ENCODE results near the gene TEF.

DNA sequence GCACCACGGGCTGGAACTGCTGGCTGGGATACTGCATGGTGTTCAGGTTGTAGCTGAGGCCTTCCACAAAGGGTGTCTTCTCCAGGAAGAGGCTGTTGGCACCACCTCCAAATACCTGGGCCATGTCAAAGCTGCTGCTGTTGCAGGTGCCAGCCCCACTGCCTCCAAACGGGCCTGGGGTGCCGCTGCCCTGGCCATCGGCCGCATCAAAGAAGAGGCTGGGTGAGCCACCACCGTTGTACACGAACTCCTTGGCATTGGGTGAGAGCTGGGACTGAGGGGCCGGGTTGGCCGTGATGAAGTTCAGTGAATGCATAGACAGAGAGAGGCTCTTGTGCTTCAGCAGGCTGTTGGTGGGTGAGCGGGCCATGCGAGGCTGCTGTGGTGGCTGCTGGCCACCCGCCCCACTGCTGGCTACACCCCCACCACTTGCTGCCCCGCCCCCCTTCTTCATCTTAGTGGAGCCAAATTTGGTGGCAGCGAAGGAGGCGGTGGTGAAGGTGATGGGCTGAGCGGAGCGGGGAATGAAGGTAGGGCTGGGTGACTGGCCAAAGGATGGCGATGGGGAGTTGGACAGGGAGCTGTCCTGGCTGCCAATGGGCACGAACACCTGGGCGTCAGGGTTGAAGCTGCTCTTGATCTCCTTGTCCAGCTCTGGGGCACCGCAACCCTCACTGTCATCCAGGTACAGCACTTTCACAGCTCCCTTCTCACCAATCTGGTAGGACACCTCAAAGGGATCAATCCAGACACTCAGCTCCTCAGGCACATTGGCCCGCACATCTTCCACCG lies 54.8 kb downstream of the TEF start:
- no peak for TF ChIP-seq EZH2 (IDR thresholded peaks at IDR 0.05; ENCODE audit: low read length)
- TF ChIP-seq, protein P1, sequence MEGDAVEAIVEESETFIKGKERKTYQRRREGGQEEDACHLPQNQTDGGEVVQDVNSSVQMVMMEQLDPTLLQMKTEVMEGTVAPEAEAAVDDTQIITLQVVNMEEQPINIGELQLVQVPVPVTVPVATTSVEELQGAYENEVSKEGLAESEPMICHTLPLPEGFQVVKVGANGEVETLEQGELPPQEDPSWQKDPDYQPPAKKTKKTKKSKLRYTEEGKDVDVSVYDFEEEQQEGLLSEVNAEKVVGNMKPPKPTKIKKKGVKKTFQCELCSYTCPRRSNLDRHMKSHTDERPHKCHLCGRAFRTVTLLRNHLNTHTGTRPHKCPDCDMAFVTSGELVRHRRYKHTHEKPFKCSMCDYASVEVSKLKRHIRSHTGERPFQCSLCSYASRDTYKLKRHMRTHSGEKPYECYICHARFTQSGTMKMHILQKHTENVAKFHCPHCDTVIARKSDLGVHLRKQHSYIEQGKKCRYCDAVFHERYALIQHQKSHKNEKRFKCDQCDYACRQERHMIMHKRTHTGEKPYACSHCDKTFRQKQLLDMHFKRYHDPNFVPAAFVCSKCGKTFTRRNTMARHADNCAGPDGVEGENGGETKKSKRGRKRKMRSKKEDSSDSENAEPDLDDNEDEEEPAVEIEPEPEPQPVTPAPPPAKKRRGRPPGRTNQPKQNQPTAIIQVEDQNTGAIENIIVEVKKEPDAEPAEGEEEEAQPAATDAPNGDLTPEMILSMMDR (optimal IDR thresholded peaks at IDR 0.05 in 1 of 3, IDR thresholded peaks at IDR 0.05 in 1 of 3, conservative IDR thresholded peaks at IDR 0.05 in 1 of 3; ENCODE audit: extremely low read depth in 1 of 3, insufficient read depth in 2 of 3, low read length in 3 of 3), result no peak
